ENCODE measurements around the gene TRIP12.
"Not testable (repeated sequence)": the region's sequence is repeated elsewhere in the genome, so short reads cannot be mapped to it uniquely, and the experiment has no call there.

The TRIP12 gene

DNA sequence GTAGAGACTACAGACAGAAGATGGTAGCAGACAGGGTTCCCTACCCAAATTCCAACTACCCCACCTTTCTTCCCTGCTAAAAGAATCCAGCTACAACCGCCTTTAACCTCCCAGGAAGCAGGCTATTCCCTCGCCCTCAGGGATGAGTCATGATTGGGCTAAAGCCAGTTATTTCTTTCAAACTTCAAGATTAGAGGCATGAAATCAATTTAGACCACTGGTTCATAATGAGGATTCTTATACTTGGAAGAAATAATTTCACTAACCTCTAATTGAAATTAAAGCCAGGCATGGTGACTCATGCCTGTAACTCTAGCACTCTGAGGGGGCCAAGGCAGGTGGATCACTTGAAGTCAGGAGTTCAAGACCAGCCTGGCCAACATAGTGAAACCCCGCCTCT lies 20.0 kb downstream of the TRIP12 start:
- H3K9me3 ChIP-seq (ENCODE audit: insufficient read depth, low read depth, low read length): no peaks in the 10 kb centered on the region
- no peaks in the 10 kb centered on the region for H3K9me2 ChIP-seq (replicated peaks; ENCODE audit: low read depth, low read length)
- no peaks in the 10 kb centered on the region for H3K27me3 ChIP-seq (ENCODE audit: insufficient read depth, low read length, poor library complexity, severe bottlenecking)
- no peak overlapping the region for H3K4me3 ChIP-seq (ENCODE audit: low read length, poor library complexity, severe bottlenecking)
- TF ChIP-seq, protein P1, sequence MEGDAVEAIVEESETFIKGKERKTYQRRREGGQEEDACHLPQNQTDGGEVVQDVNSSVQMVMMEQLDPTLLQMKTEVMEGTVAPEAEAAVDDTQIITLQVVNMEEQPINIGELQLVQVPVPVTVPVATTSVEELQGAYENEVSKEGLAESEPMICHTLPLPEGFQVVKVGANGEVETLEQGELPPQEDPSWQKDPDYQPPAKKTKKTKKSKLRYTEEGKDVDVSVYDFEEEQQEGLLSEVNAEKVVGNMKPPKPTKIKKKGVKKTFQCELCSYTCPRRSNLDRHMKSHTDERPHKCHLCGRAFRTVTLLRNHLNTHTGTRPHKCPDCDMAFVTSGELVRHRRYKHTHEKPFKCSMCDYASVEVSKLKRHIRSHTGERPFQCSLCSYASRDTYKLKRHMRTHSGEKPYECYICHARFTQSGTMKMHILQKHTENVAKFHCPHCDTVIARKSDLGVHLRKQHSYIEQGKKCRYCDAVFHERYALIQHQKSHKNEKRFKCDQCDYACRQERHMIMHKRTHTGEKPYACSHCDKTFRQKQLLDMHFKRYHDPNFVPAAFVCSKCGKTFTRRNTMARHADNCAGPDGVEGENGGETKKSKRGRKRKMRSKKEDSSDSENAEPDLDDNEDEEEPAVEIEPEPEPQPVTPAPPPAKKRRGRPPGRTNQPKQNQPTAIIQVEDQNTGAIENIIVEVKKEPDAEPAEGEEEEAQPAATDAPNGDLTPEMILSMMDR (conservative IDR thresholded peaks at IDR 0.05; ENCODE audit: low read length): no peak
- no peak for TF ChIP-seq EZH2phosphoT487 (IDR thresholded peaks at IDR 0.05; ENCODE audit: borderline replicate concordance)
- H3K36me3 ChIP-seq (ENCODE audit: insufficient read depth, low read length): peaks cover 17% of the 10 kb centered on the region; the same call in 1 of the 2 replicates
- peaks cover 98% of the 10 kb centered on the region for H3K79me2 ChIP-seq (ENCODE audit: insufficient read depth, low read length)
- H2AFZ ChIP-seq (ENCODE audit: low read length): no peak overlapping the region
- peaks cover 4% of the 10 kb centered on the region for H3K4me1 ChIP-seq (ENCODE audit: insufficient read depth, low read length, poor library complexity, severe bottlenecking)
- H3K4me2 ChIP-seq (ENCODE audit: low read depth, low read length, poor library complexity, severe bottlenecking): no peak overlapping the region
- no peaks in the 10 kb centered on the region for H3F3A ChIP-seq (ENCODE audit: low read depth)
- H3K9ac ChIP-seq (ENCODE audit: low read depth, low read length, poor library complexity, severe bottlenecking): no peak overlapping the region
- peaks cover 71% of the 10 kb centered on the region for H4K20me1 ChIP-seq (ENCODE audit: insufficient read depth, low read length, poor library complexity, severe bottlenecking)

DNA sequence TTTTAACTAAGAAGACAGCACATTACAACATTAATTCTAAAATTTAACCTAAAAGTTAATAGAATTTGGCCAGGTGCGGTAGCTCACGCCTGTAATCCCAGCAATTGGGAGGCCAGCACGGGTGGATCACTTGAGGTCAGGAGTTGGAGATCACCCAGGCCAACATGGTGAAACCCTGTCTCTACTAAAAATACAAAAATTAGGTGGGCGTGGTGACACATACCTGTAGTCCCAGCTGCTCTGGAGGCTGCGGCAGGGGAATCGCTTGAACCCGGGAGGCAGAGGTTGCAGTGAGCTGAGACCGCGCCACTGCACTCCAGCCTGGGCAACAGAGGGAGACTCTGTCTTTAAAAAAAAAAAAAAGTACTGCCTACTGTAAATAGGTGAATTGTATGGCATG lies 21.3 kb downstream of the TRIP12 start:
- H3K4me3 ChIP-seq (ENCODE audit: low read length, poor library complexity, severe bottlenecking); H3K27me3 ChIP-seq (ENCODE audit: insufficient read depth, low read length, poor library complexity, severe bottlenecking); H3K9ac ChIP-seq (ENCODE audit: low read depth, low read length, poor library complexity, severe bottlenecking); H3K9me3 ChIP-seq (ENCODE audit: insufficient read depth, low read depth, low read length); H3F3A ChIP-seq (ENCODE audit: low read depth); H3K9me2 ChIP-seq (replicated peaks; ENCODE audit: low read depth, low read length); H3K4me1 ChIP-seq (ENCODE audit: insufficient read depth, low read length, poor library complexity, severe bottlenecking); H2AFZ ChIP-seq (ENCODE audit: low read length); H3K4me2 ChIP-seq (ENCODE audit: low read depth, low read length, poor library complexity, severe bottlenecking): not testable (repeated sequence)
- Histone ChIP-seq H3K36me3 (ENCODE audit: insufficient read depth, low read length) (peaks cover 17% of the 10 kb centered on the region; the same call in 1 of the 2 replicates), H3K79me2 (ENCODE audit: insufficient read depth, low read length) (peaks cover 95% of the 10 kb centered on the region), H4K20me1 (ENCODE audit: insufficient read depth, low read length, poor library complexity, severe bottlenecking) (peaks cover 71% of the 10 kb centered on the region)

DNA sequence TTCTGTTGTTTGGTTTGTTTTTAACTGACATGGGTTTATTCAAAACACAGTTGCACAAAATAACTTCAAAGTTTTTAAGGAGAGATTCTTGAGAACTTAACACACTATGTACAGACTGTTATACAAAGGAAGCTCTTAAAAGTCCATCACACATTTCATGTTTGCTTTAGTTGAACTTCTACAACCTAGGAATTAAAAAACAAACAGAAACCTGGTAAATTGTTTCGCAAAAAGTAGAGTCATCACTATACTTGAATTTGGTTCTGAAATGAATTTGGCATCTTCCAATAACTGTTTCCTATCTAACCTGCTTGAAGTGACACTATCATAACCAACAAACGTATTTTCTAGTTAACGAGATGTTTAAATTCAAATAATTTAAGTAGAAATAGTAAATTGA lies 21.8 kb downstream of the TRIP12 start:
- Histone ChIP-seq H3K9ac (ENCODE audit: low read depth, low read length, poor library complexity, severe bottlenecking) (no peak overlapping the region), H3K36me3 (ENCODE audit: insufficient read depth, low read length) (peaks cover 17% of the 10 kb centered on the region; the same call in 1 of the 2 replicates), H4K20me1 (ENCODE audit: insufficient read depth, low read length, poor library complexity, severe bottlenecking) (peaks cover 71% of the 10 kb centered on the region), H2AFZ (ENCODE audit: low read length) (no peak overlapping the region), H3K9me3 (ENCODE audit: insufficient read depth, low read depth, low read length) (no peaks in the 10 kb centered on the region), H3K4me3 (ENCODE audit: low read length, poor library complexity, severe bottlenecking) (no peak overlapping the region), H3K9me2 (replicated peaks; ENCODE audit: low read depth, low read length) (no peaks in the 10 kb centered on the region), H3K4me2 (ENCODE audit: low read depth, low read length, poor library complexity, severe bottlenecking) (no peak overlapping the region), H3K4me1 (ENCODE audit: insufficient read depth, low read length, poor library complexity, severe bottlenecking) (peaks cover 6% of the 10 kb centered on the region), H3F3A (ENCODE audit: low read depth) (no peaks in the 10 kb centered on the region), H3K27me3 (ENCODE audit: insufficient read depth, low read length, poor library complexity, severe bottlenecking) (no peaks in the 10 kb centered on the region), H3K79me2 (ENCODE audit: insufficient read depth, low read length) (peaks cover 94% of the 10 kb centered on the region)
- no peak for TF ChIP-seq EZH2phosphoT487 (IDR thresholded peaks at IDR 0.05; ENCODE audit: borderline replicate concordance)
- TF ChIP-seq, protein P1 (conservative IDR thresholded peaks at IDR 0.05; ENCODE audit: low read length): no peak

DNA sequence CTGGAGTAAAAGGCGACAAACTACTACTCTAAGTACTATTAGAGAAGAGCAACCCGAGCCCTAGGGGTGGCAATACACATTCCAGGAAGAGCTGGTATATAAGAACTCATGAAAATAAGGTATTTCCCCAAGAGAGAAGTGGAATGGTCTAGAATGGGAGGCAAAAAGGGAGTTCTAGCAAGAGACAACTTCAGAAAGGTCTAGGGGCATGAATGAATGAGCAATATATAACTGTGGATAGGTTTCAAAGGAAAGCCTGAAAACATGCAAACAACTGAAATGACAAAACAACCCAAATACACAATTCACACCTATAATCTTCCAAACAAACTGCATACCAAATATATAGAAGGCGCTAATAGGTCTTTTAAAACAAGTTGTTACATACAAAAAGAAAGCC lies 22.2 kb downstream of the TRIP12 start:
- H3K79me2 ChIP-seq (ENCODE audit: insufficient read depth, low read length): peaks cover 94% of the 10 kb centered on the region
- no peak overlapping the region for H2AFZ ChIP-seq (ENCODE audit: low read length)
- H3K4me2 ChIP-seq (ENCODE audit: low read depth, low read length, poor library complexity, severe bottlenecking): no peak overlapping the region
- no peaks in the 10 kb centered on the region for H3K27me3 ChIP-seq (ENCODE audit: insufficient read depth, low read length, poor library complexity, severe bottlenecking)
- H3F3A ChIP-seq (ENCODE audit: low read depth): no peaks in the 10 kb centered on the region
- no peak overlapping the region for H3K4me3 ChIP-seq (ENCODE audit: low read length, poor library complexity, severe bottlenecking)
- no peaks in the 10 kb centered on the region for H3K9me2 ChIP-seq (replicated peaks; ENCODE audit: low read depth, low read length)
- H3K36me3 ChIP-seq (ENCODE audit: insufficient read depth, low read length): peaks cover 17% of the 10 kb centered on the region; the same call in 1 of the 2 replicates
- peaks cover 72% of the 10 kb centered on the region for H4K20me1 ChIP-seq (ENCODE audit: insufficient read depth, low read length, poor library complexity, severe bottlenecking)
- no peaks in the 10 kb centered on the region for H3K9me3 ChIP-seq (ENCODE audit: insufficient read depth, low read depth, low read length)
- H3K4me1 ChIP-seq (ENCODE audit: insufficient read depth, low read length, poor library complexity, severe bottlenecking): peaks cover 6% of the 10 kb centered on the region
- TF ChIP-seq EZH2phosphoT487 (IDR thresholded peaks at IDR 0.05; ENCODE audit: borderline replicate concordance): no peak
- TF ChIP-seq, protein P1 (conservative IDR thresholded peaks at IDR 0.05; ENCODE audit: low read length): no peak
- H3K9ac ChIP-seq (ENCODE audit: low read depth, low read length, poor library complexity, severe bottlenecking): no peak overlapping the region

All from Loucy (cell line).